Measurements from ENCODE around the gene ZNF674.
"Not testable (repeated sequence)": the region's sequence is repeated elsewhere in the genome, so short reads cannot be mapped to it uniquely, and the experiment has no call there.

ZNF674 gene

GRCh38 chrX:46461660-46462191, 83.5 kb downstream of the ZNF674 start:
- no peak for DNase-seq

- DNase-seq, result not testable (repeated sequence)
Observed at GRCh38 chrX:46460801-46461659, 84.2 kb downstream of the ZNF674 start.

GRCh38 chrX:46459603-46460002, 85.6 kb downstream of the ZNF674 start:
- DNase-seq, result no peak

GRCh38 chrX:46456125-46456922, 88.9 kb downstream of the ZNF674 start:
- no peak for DNase-seq
